ENCODE measurements around the gene CFL1. TPM values are rescaled to one million over a fixed set of nuclear protein-coding genes. Genes with fewer than 3 reads are reported as not detected.
A peak's percentile ranks its signal among the peaks of the same experiment; 100 is the strongest.

The CFL1 gene
- total and polyA plus RNA-seq, 7 donors, result 428 to 2,165 (median 506) TPM

DNA sequence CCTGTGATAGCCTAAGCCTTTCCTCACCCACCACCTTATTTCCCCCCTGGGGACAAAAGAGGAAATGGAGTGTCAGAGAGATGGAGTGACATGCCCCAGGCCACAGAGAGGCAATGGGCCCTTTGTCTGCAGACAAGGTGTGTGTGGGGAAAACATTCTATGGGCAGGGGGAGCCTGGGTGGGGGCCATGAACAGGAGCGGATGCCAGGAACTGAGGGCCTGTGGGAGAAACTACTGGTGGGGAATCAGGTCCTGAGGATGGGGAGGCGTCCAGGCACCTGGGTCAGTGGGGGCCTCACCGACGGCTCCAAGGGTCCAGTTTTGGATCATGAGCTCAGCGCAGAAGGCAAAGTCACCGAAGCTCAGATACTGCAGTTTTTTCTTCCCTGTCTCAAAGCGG lies 27.3 kb upstream of the CFL1 start:
- H3K36me3 ChIP-seq, result peaks cover 4 to 45% (median 15%) of the 10 kb centered on the region in 4 donors
- DNase-seq, result no peak
- peak overlapping the region in 3 of 4 donors; percentile 20 to 63 (median 52) for H3K27ac ChIP-seq
- H3K4me3 ChIP-seq, result no peak overlapping the region
- 94 to 97% methylated on average over 7 of the region's 7 CpGs for WGBS, 2 donors
- no peaks in the 10 kb centered on the region for H3K9me3 ChIP-seq
- TF ChIP-seq EP300 (IDR thresholded peaks at IDR 0.05) (no peak), POLR2A (IDR thresholded peaks at IDR 0.05) (no peak), POLR2AphosphoS5 (IDR thresholded peaks at IDR 0.05) (no peak)
- TF ChIP-seq, protein P1, sequence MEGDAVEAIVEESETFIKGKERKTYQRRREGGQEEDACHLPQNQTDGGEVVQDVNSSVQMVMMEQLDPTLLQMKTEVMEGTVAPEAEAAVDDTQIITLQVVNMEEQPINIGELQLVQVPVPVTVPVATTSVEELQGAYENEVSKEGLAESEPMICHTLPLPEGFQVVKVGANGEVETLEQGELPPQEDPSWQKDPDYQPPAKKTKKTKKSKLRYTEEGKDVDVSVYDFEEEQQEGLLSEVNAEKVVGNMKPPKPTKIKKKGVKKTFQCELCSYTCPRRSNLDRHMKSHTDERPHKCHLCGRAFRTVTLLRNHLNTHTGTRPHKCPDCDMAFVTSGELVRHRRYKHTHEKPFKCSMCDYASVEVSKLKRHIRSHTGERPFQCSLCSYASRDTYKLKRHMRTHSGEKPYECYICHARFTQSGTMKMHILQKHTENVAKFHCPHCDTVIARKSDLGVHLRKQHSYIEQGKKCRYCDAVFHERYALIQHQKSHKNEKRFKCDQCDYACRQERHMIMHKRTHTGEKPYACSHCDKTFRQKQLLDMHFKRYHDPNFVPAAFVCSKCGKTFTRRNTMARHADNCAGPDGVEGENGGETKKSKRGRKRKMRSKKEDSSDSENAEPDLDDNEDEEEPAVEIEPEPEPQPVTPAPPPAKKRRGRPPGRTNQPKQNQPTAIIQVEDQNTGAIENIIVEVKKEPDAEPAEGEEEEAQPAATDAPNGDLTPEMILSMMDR (IDR thresholded peaks at IDR 0.05), result no peak
- intact Hi-C loops (cut with DNase I), result loop anchor here (5.0 kb wide), 1 partner anchor 117 kb away; the partner anchor contains the start of genes BANF1 and EIF1AD
- peaks cover 0 to 43% (median 39%) of the 10 kb centered on the region in 4 donors for H3K4me1 ChIP-seq
- no peaks in the 10 kb centered on the region for H3K27me3 ChIP-seq

DNA sequence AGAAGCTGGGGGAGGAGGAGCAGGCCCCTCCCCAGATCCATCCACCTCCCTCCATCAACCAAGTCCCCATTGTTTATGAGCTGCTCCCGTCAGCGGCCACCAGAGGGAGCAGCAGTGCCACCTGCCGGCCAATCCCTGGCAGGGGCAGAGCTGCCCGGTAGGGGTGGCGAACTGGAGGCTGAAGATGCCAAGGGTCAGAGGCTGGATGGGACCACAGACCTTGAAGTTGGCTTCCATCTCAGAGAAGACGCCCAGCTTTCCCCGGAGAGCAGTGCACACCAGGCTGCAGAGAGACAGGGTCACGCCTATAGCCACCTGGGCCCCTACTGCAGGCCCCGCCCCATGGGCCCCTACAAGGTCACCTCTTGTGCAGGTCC lies 26.7 kb upstream of the CFL1 start:
- no peaks in the 10 kb centered on the region for H3K9me3 ChIP-seq
- H3K36me3 ChIP-seq, result peaks cover 4 to 45% (median 15%) of the 10 kb centered on the region in 4 donors
- DNase-seq, result peak; percentile 88
- WGBS, 2 donors, result 16 to 24% methylated on average over 9 of the region's 9 CpGs
- intact Hi-C loops (cut with DNase I), result loop anchor here (1.0 to 5.0 kb wide), 2 partner anchors 105 to 118 kb away; partner anchors contain the start of genes BANF1 and EIF1AD
- TF ChIP-seq, protein P1 (IDR thresholded peaks at IDR 0.05), result peak; percentile 99 to 100 (median 99)
- TF ChIP-seq EP300 (IDR thresholded peaks at IDR 0.05) (no peak), POLR2AphosphoS5 (IDR thresholded peaks at IDR 0.05) (peak in 3 of 4 donors; percentile 38 to 44 (median 42))
- H3K27me3 ChIP-seq, result no peaks in the 10 kb centered on the region
- H3K4me3 ChIP-seq, result no peak overlapping the region
- peaks cover 0 to 38% (median 34%) of the 10 kb centered on the region in 4 donors for H3K4me1 ChIP-seq
- peak overlapping the region in 3 of 4 donors; percentile 20 to 63 (median 52) for H3K27ac ChIP-seq

DNA sequence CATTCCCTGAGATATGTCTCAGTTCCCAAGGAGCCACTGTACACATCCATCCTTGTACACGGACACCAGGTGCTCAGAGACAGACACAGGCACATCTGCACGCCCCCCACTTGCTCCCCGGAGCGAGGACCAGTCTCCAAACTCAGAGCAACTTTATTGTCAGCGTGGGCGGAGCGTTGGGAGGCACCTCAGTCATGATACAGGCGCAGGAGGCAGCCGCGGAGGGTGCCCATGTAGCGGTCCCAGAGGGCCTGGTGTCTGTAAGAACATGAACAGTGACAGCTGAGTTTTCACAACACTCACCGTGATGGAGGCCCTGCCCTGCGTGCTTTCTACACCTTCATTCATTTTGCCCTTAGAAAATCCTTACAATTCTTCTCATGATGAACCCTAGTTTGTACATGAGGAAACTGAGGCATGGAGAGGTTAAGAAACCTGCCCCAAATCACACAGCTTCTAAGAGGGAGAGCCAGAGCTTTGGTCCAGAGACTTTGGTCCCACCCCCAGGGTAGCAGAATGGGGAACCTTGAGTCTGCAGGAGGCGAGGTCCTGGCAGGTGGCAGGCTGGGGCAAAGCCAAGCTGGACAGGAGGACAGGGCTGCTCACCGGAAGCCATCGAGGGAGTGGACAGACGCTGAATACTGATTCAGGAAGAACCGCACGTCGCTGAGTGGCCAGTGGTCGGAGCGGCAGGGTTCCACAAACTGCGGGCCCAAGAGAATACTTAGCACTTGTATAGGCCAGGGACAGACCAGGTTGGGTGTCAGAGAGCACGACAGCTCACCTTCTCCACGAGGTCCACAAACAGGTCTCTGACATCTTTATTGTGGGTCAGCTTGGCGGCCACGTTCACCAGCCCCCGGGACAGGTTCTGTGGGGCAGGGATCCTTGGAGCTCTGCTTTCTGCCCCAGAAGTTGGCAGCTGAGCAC lies 26.1 kb upstream of the CFL1 start:
- peak overlapping the region in 3 of 4 donors; percentile 11 to 63 (median 52) for H3K27ac ChIP-seq
- DNase-seq, result peak; percentile 65
- peaks cover 4 to 45% (median 15%) of the 10 kb centered on the region in 4 donors for H3K36me3 ChIP-seq
- TF ChIP-seq, protein P1 (IDR thresholded peaks at IDR 0.05), result no peak
- H3K27me3 ChIP-seq, result no peaks in the 10 kb centered on the region
- H3K4me1 ChIP-seq, result peaks cover 0 to 31% (median 28%) of the 10 kb centered on the region in 4 donors
- intact Hi-C loops (cut with DNase I), result loop anchor here (1.0 kb wide), 1 partner anchor 105 kb away; no protein-coding TSS in a partner anchor
- H3K4me3 ChIP-seq, result no peak overlapping the region
- 82 to 88% methylated on average over 28 of the region's 28 CpGs for WGBS, 2 donors
- no peaks in the 10 kb centered on the region for H3K9me3 ChIP-seq

DNA sequence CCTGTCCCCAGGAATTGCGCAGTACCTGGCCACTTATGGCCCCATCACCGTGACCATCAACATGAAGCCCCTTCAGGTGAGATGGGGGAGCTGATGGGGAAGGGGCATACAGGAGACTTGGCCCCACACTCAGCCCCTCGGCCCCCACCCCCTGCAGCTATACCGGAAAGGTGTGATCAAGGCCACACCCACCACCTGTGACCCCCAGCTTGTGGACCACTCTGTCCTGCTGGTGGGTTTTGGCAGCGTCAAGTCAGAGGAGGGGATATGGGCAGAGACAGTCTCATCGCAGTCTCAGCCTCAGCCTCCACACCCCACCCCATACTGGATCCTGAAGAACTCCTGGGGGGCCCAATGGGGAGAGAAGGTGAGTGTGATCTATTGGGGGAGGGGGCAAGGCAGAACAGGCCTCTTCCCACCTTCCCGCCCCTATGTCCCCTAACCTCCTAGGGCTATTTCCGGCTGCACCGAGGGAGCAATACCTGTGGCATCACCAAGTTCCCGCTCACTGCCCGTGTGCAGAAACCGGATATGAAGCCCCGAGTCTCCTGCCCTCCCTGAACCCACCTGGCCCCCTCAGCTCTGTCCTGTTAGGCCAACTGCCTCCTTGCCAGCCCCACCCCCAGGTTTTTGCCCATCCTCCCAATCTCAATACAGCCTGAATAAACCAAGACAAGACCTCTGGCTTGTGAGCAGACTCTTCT lies 25.2 kb upstream of the CFL1 start:
- intact Hi-C loops (cut with DNase I), result no loop called here
- Histone ChIP-seq H3K4me3 (no peak overlapping the region), H3K27ac (no peak overlapping the region), H3K4me1 (peaks cover 0 to 26% (median 24%) of the 10 kb centered on the region in 4 donors), H3K9me3 (no peaks in the 10 kb centered on the region), H3K36me3 (peaks cover 4 to 45% (median 15%) of the 10 kb centered on the region in 4 donors), H3K27me3 (no peaks in the 10 kb centered on the region)
- TF ChIP-seq POLR2AphosphoS5 (IDR thresholded peaks at IDR 0.05) (no peak), EP300 (IDR thresholded peaks at IDR 0.05) (no peak), POLR2A (IDR thresholded peaks at IDR 0.05) (no peak)
- TF ChIP-seq, protein P1 (IDR thresholded peaks at IDR 0.05), result no peak
- 94 to 95% methylated on average over 13 of the region's 13 CpGs for WGBS, 2 donors
- peak; percentile 64 for DNase-seq

Measured in sigmoid colon (tissue), 7 donors.